Trophoblast cell (in vitro differentiated cells and primary cell): Measurements from ENCODE around the gene TBCD.
A peak's percentile ranks its signal among the peaks of the same experiment; 100 is the strongest.

Experiments
- DNase-seq, 2 donors: peaks; one replicate each; pipeline ENCODE4 v3.0.0-alpha.2; 2016
- H2AFZ ChIP-seq: 2 replicates; pipeline ENCODE4 v1.6.1; 2013; ENCODE audit warnings: low read length, moderate library complexity, mild to moderate bottlenecking; ENCODE audit not compliant: insufficient read depth, poor library complexity
- H2AK5ac ChIP-seq: 2 replicates; pipeline ENCODE4 v1.6.1; 2013; ENCODE audit warnings: mild to moderate bottlenecking, low read length
- H2BK120ac ChIP-seq: 2 replicates; pipeline ENCODE4 v1.6.1; 2013; ENCODE audit warnings: low read length, mild to moderate bottlenecking, moderate library complexity; ENCODE audit not compliant: insufficient read depth, poor library complexity
- H2BK12ac ChIP-seq: 2 replicates; pipeline ENCODE4 v1.6.1; 2013; ENCODE audit warnings: mild to moderate bottlenecking, low read length, moderate library complexity
- H2BK5ac ChIP-seq: 2 replicates; pipeline ENCODE4 v1.6.1; 2013; ENCODE audit warnings: low read length, low read depth, moderate library complexity, mild to moderate bottlenecking; ENCODE audit not compliant: poor library complexity
- H3K14ac ChIP-seq: 2 replicates; pipeline ENCODE4 v1.6.1; 2013; ENCODE audit warnings: mild to moderate bottlenecking, low read length
- H3K18ac ChIP-seq: 2 replicates; pipeline ENCODE4 v1.6.1; 2013; ENCODE audit warnings: mild to moderate bottlenecking, low read length
- H3K23ac ChIP-seq: 2 replicates; pipeline ENCODE4 v1.6.1; 2013; ENCODE audit warnings: low read length
- H3K27ac ChIP-seq: 2 replicates; pipeline ENCODE4 v1.5.1; 2013; ENCODE audit warnings: low read depth, mild to moderate bottlenecking, inconsistent platforms, low read length, moderate library complexity
- H3K27me3 ChIP-seq: 2 replicates; pipeline ENCODE4 v1.6.1; 2013; ENCODE audit warnings: inconsistent platforms, mild to moderate bottlenecking, low read length, moderate library complexity; ENCODE audit not compliant: insufficient read depth
- H3K36me3 ChIP-seq, 2 experiments: 1 replicate in 1 of 2; 2 replicates in 1 of 2; pipeline ENCODE4 v1.6.1; 2013; ENCODE audit warnings: low read length in 2 of 2, mild to moderate bottlenecking in 2 of 2, moderate library complexity in 1 of 2; ENCODE audit not compliant: insufficient read depth in 2 of 2, control insufficient read depth in 1 of 2
- H3K4ac ChIP-seq: 2 replicates; pipeline ENCODE4 v1.6.1; 2013; ENCODE audit warnings: low read depth, mild to moderate bottlenecking, low read length, moderate library complexity
- H3K4me1 ChIP-seq, 2 experiments: 1 replicate in 1 of 2; 2 replicates in 1 of 2; pipeline ENCODE4 v1.6.1; 2013; ENCODE audit warnings: low read length in 2 of 2, mild to moderate bottlenecking in 2 of 2, moderate library complexity in 1 of 2; ENCODE audit not compliant: insufficient read depth in 2 of 2, control insufficient read depth in 1 of 2
- H3K4me2 ChIP-seq: 2 replicates; pipeline ENCODE4 v1.6.1; 2013; ENCODE audit warnings: inconsistent platforms, mild to moderate bottlenecking, low read length, moderate library complexity
- H3K4me3 ChIP-seq: 2 replicates; pipeline ENCODE4 v1.5.1; 2013; ENCODE audit warnings: mild to moderate bottlenecking, low read depth, low read length, inconsistent platforms
- H3K79me1 ChIP-seq: one replicate; pipeline ENCODE4 v1.6.1; 2013; ENCODE audit warnings: low read length
- H3K79me2 ChIP-seq: 2 replicates; pipeline ENCODE4 v1.6.1; 2013; ENCODE audit warnings: low read length, mild to moderate bottlenecking; ENCODE audit not compliant: control insufficient read depth, insufficient read depth, poor library complexity
- H3K9ac ChIP-seq: 2 replicates; pipeline ENCODE4 v1.6.1; 2013; ENCODE audit warnings: mild to moderate bottlenecking, low read length
- H3K9me3 ChIP-seq: 2 replicates; pipeline ENCODE4 v1.6.1; 2013; ENCODE audit warnings: low read depth, mild to moderate bottlenecking, control low read depth, inconsistent platforms, low read length; ENCODE audit not compliant: insufficient read depth
- H4K12ac ChIP-seq: 2 replicates; pipeline ENCODE4 v1.6.1; 2013; ENCODE audit warnings: low read depth, mild to moderate bottlenecking, low read length, moderate library complexity
- H4K8ac ChIP-seq: 2 replicates; pipeline ENCODE4 v1.6.1; 2013; ENCODE audit warnings: low read depth, mild to moderate bottlenecking, low read length, moderate library complexity
- H4K91ac ChIP-seq: one replicate; pipeline ENCODE4 v1.6.1; 2013; ENCODE audit warnings: low read depth, mild to moderate bottlenecking, low read length, moderate library complexity
- WGBS: extraction: QIAGEN DNeasy Blood & Tissue Kit; methylation state at CpG from one replicate; pipeline ENCODE4 v1.1.7; 2013; ENCODE audit warnings: missing lambda C conversion rate; ENCODE audit not compliant: insufficient read length, insufficient coverage; ENCODE audit errors: extremely low coverage; 5-methylcytosine and 5-hydroxymethylcytosine counted together

TBCD gene

DNA sequence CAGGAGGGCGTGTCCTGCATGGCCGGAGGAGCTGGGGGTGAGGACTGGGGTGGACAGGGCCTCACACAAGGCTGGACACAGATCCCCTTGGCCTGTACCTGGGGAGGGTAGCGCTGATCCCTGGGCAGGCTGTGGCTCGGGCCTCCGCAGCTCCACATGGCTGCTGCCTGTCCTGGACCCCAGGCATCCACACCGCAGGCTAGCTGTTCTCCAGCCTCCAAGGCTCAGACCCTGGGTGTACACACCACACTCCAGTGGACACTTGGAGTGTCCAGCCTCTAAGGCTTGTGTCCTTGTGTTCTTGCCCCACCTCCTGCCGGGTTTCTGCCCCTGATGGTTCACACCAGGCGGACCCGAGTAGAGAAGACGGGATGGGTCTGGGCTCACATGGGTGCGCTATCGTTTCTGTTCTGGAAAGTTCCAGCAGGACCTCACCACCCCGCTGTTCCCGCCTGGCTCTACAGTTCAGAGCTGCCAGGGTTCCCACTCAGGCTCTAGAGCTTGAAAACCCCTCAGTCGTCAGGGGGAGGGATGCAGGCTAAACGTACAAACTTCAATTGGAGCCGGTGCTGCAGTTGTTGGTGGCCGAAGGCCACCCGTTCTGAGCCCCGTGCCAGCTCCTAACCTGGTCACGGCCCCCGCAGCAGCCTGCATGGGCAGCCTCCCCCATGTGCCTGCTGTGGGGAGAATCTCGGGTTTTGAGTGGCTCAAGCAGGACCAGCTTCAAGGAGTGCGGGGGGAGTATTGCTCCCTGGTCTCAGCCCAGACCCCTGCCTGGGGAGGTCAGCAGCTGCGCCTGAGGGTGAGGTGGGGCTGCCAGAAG is 42.0 kb upstream of the TBCD start:
- Histone ChIP-seq H3K79me2 (no peaks in the 10 kb centered on the region), H3K18ac (no peak overlapping the region), H3K9ac (no peak overlapping the region), H2BK120ac (no peak overlapping the region), H3K4me1 (no peaks in the 10 kb centered on the region), H3K27ac (no peak overlapping the region), H2AFZ (no peak overlapping the region), H3K4me3 (no peak overlapping the region), H3K4me2 (no peak overlapping the region), H2BK5ac (no peak overlapping the region), H2BK12ac (no peak overlapping the region), H3K23ac (no peak overlapping the region), H3K27me3 (no peaks in the 10 kb centered on the region), H4K12ac (no peak overlapping the region), H3K79me1 (no peaks in the 10 kb centered on the region), H2AK5ac (no peak overlapping the region), H4K8ac (no peak overlapping the region), H3K14ac (no peak overlapping the region), H4K91ac (no peak overlapping the region), H3K36me3 (no peaks in the 10 kb centered on the region), H3K9me3 (peaks cover 6% of the 10 kb centered on the region), H3K4ac (no peak overlapping the region)
- WGBS = no CpG with 5 or more reads among the region's 25 CpGs
- DNase-seq = no peak

DNA sequence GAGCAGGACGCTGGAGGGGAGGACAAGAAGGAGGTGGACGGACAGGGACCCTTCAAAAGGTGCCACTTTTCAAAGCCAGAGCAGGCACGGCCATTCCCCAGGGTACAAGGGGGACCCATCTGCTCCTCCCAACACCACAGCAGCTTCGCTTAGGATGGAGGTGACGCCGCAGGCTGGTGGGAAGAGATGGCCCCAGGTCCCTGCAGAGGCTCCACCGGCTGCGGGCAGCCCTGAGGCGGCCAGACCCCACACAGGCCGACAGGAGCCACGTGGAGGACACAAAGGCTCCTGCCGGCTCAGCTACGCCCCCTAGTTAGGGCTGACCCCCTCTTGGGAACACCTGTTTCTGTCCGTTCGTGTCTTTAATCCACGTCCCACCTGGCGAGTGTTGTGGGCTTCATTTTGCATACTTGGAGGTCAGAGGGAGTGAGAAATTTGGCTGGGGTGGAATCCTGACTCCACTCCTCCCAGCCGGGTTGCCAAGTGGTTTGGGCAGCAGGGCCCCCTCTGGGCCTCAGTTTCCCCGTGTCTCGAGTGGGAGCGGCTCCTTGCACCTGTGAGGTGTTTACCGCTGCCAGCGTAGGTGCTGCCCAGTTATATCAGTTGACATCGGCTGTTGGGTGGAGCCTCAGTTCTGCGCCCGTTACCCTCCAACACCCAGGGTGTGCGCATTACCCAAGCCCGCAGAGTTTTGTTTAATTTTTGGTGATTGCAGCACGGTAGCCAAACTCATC is 41.2 kb upstream of the TBCD start:
- Histone ChIP-seq H3K18ac (no peak overlapping the region), H4K91ac (no peak overlapping the region), H3K27me3 (no peaks in the 10 kb centered on the region), H4K12ac (no peak overlapping the region), H3K79me1 (no peaks in the 10 kb centered on the region), H3K27ac (no peak overlapping the region), H3K79me2 (no peaks in the 10 kb centered on the region), H2BK5ac (no peak overlapping the region), H2BK120ac (no peak overlapping the region), H2AK5ac (no peak overlapping the region), H3K9me3 (peaks cover 6% of the 10 kb centered on the region), H4K8ac (no peak overlapping the region), H3K14ac (no peak overlapping the region), H3K36me3 (no peaks in the 10 kb centered on the region), H3K23ac (no peak overlapping the region), H3K4me3 (no peak overlapping the region), H3K4me2 (no peak overlapping the region), H2BK12ac (no peak overlapping the region), H3K4me1 (peaks cover under 1% of the 10 kb centered on the region in 2 experiments), H2AFZ (no peak overlapping the region), H3K9ac (no peak overlapping the region), H3K4ac (no peak overlapping the region)
- WGBS = no CpG with 5 or more reads among the region's 29 CpGs
- no peak for DNase-seq

DNA sequence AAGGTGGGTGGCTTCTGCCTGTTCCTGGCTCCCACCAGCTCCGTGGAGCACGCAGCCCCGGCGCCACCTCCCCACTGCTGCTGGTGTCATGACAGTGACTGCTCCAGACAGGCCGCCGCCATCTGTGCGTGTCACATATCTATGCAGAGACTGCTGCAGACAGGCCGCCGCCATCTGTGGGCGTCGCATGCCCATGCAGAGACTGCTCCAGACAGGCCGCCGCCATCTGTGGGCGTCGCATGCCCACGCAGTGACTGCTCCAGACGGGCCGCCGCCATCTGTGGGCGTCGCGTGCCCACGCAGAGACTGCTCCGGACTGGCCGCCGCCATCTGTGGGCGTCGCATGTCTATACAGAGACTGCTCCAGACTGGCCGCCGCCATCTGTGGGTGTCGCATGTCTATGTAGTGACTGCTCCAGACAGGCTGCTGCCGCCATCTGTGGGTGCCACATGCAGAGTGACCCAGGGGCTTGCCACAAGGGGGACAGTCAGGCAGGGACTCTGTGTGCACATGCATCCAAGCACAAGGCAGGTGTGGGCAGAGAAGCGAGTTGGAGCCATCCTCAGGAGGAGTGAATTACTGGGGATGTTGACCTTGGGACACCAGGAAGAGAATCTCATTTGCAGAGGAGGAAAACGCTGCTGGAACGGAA is 38.7 kb upstream of the TBCD start:
- Histone ChIP-seq H4K12ac (no peak overlapping the region), H3K18ac (no peak overlapping the region), H2BK5ac (no peak overlapping the region), H2AFZ (no peak overlapping the region), H2AK5ac (no peak overlapping the region), H3K4me3 (no peak overlapping the region), H3K23ac (no peak overlapping the region), H3K27me3 (no peaks in the 10 kb centered on the region), H2BK12ac (no peak overlapping the region), H3K79me1 (peaks cover 5% of the 10 kb centered on the region), H3K9ac (no peak overlapping the region), H3K4me2 (no peak overlapping the region), H3K79me2 (peaks cover 6% of the 10 kb centered on the region), H3K9me3 (peaks cover 6% of the 10 kb centered on the region), H3K4ac (no peak overlapping the region), H4K91ac (no peak overlapping the region), H3K14ac (no peak overlapping the region), H3K4me1 (peaks cover 12% of the 10 kb centered on the region in 2 experiments), H3K27ac (no peak overlapping the region), H3K36me3 (no peaks in the 10 kb centered on the region), H2BK120ac (no peak overlapping the region), H4K8ac (no peak overlapping the region)
- DNase-seq = no peak
- no CpG with 5 or more reads among the region's 35 CpGs for WGBS

DNA sequence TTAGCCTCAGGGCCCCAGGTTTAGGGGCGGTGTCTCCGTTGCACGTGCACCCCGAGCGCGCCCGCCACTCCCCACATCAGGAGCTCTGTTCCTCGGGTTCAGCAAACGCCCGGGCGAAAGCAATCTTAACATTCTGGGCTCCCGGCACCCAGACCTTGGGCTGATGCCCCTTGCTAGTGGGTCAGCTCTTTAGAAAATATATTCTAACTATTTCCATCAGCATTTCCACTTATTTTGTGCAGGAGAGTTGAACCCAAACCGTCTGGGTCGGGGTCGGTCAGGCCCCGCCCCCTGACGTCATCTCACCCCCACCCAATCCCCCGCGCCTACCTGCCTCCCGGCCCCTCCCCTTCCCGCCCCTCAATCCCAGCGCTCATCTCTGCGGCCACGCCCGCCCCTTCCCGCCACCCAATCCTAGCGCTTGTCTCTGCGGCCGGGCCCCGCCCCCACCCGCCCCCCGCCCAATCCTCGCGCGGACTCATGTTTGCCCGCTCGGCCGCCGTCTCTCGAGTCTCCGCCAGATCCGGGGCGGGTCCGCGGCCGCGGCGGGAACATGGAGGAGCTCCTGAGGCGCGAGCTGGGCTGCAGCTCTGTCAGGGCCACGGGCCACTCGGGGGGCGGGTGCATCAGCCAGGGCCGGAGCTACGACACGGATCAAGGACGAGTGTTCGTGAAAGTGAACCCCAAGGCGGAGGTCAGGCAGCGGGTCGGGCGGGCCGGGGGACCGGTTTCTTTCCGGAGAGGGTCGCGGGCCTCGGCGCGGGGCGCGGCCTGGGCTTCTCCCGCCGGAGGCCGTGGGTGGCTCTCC is 35.5 kb upstream of the TBCD start, which contains the start of gene FN3KRP:
FN3KRP (plus strand) TSS at position 504 of the 808 bp plus-strand sequence; CDS start at position 554, 50 bp downstream.
- Histone ChIP-seq H3K79me2 (peaks cover 6% of the 10 kb centered on the region), H2AK5ac (peak within 1 kb of the TSS; percentile 79), H3K14ac (peak within 1 kb of the TSS; percentile 60), H3K36me3 (peaks cover 13 to 18% of the 10 kb centered on the region in 2 experiments), H4K8ac (peak within 1 kb of the TSS; percentile 82), H3K79me1 (peaks cover 5% of the 10 kb centered on the region), H3K4me1 (peaks cover 12% of the 10 kb centered on the region in 2 experiments), H3K9me3 (peaks cover 2% of the 10 kb centered on the region), H3K27ac (no peak within 1 kb of the TSS), H2AFZ (peak within 1 kb of the TSS; percentile 99), H3K4ac (peak within 1 kb of the TSS; percentile 22), H2BK120ac (peak within 1 kb of the TSS; percentile 20), H3K4me2 (peak within 1 kb of the TSS; percentile 97), H3K27me3 (no peaks in the 10 kb centered on the region), H3K9ac (peak within 1 kb of the TSS; percentile 69), H2BK5ac (peak within 1 kb of the TSS; percentile 27), H3K18ac (peak within 1 kb of the TSS; percentile 80), H2BK12ac (no peak within 1 kb of the TSS), H4K91ac (peak within 1 kb of the TSS; percentile 38), H3K23ac (no peak within 1 kb of the TSS), H3K4me3 (peak within 1 kb of the TSS; percentile 89), H4K12ac (peak within 1 kb of the TSS; percentile 51)
- WGBS = no CpG with 5 or more reads among the region's 75 CpGs
- peak; percentile 87 to 89 for DNase-seq
